ENCODE results near the gene ZNF26.
"Not testable (repeated sequence)": the region's sequence is repeated elsewhere in the genome, so short reads cannot be mapped to it uniquely, and the experiment has no call there.

Gene ZNF26

DNA sequence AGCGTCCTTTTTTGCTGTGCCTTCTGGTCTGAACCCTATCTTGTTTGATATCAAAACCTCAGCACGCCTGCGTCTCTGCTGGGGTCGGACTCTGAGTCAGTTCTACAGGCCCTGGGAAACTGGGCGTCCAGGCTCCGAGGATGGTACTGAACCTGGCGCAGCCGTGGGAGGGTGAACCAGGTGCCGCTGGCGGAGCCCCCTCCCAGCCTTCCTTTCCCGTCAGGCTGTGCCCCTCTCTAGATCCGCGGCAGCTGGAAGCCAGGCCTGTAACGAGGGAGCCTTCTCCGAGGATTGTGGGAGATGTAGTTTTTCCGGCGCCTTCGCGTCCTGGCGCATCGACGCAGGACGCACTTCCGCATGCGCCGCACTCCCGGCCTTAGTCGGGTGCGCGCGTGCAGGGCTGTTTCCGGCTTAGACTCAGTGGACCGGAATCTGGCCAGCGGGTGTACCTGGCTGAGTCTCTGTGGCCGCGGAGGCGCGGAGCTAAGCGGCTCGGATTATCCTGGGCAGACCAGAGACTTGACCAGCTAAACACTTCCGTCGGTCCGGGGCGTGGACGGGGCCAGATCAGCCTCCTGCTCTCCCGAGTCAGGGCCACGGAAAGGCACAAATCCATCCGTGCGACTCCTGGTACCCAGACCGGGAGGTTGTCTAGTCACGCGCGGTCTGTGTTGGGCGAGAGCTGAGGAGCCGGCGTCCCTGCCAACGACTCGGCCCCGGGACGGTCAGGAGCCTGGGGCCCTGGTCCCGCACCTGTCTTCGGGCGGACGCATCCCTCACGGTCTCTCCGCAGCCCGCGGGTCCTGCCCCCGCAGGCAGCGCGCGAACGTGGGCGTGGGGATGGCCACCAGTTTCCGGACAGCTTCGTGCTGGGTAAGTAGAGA, at the start of gene ZNF26:
TSS of gene ZNF26 (plus strand) at position 367 of the 884 bp plus-strand sequence. CDS start at position 841, 474 bp downstream.
- DNase-seq = peak; percentile 41

DNA sequence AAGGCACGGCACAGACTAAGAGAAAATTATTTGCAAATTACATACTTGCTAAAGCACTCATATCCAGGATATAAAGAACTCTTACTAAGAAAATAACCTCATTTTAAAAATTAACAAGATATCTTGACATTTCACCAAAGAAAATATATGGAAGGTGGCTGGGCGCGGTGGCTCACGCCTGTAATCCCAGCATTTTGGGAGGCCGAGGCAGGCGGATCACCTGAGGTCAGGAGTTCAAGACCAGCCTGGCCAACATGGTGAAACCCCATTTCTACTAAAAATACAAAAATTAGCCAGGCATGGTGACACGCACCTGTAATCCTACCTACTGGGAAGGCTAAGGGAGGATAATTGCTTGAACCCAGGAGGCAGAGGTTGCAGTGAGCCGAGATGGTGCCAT, 49.2 kb upstream of the ZNF26 start:
- DNase-seq = not testable (repeated sequence)

DNA sequence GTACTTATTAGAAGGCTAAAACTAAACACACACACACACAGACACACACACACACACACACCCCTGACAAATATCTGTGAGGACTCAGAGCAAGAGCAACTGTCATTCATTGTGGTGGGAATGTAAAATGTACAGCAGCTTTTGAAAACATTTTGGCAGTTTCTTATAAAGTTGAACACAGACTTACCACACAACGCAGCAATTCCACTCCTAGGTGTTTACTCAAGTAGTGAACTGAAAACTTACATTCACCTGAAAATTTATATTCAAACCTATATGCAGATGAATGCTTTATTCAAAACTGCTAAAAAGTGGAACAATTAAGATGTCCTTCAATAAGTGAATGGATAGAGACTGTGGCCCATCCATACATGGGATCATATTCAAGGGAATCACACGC, 48.7 kb upstream of the ZNF26 start:
- DNase-seq = no peak

DNA sequence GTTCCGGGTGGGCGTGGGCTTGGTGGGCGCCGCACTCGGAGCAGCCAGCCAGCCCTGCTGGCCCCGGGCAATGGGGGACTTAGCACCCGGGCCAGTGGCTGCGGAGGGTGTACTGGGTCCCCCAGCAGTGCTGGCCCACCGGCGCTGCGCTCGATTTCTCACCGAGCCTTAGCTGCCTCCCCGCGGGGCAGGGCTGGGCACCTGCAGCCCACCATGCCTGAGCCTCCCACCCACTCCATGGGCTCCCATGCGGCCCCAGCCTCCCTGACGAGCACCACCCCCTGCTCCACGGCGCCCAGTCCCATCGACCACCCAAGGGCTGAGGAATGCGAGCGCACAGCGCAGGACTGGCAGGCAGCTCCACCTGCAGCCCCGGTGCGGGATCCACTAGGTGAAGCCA, 47.4 kb upstream of the ZNF26 start:
- not testable (repeated sequence) for DNase-seq

DNA sequence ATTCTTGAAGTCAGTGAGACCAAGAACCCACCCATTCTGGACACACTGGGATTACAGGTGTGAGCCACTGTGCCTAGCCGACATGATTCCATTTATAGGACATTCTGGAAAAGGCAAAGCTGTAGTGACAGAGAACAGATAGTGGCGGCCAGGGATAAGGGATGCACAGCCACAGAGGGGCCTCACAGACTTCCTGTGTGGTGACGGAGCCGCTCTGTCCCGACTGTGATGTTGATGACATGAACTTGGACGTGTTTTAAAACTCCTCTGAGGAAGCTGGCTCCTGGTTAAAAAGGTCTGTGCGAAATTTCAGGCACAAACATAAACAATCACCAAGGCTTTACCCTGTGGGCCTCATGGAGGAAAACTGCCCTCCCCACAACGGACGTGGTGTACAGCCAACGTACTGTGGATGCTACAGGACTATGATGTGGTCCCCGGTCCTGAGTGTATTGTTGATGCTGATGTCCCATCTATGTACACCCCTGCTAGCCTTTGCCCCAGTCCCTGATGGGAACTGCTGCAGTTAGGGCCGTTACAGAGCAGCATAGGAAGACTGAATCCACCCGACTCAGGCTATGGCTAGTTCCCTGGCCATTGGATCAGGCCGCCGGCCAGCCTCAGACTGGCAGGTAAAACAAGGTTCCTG, 46.0 kb upstream of the ZNF26 start:
- no peak for DNase-seq

DNA sequence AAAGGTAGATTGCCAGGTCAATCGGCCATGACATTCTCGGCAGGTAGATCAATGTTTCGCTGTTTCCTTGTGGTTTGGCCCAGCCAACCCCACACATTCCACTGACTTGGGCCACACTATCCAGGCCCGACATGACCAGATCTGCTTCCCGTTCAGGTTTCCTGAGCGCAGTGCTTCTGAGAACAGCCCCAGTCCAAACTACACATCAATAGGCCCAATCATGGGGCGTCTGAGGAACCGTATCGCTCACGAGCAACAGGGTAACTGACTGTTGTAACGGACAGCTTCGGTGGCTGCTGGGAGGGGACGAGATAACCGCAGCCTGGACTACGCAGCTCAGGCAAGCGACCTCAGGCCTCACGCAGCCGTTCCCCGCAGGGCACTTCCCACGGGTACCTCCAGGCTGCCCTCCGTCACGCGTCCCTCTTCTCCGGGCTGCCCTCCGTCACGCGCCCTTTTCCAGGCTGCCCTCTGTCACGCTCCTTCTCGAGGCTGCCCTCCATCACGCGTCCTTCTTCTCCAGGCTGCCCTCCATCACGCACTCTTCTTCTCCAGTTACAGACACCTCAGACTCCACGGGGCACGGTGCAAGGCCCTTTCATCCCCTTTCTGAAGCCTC, 44.7 kb upstream of the ZNF26 start:
- DNase-seq = no peak

DNA sequence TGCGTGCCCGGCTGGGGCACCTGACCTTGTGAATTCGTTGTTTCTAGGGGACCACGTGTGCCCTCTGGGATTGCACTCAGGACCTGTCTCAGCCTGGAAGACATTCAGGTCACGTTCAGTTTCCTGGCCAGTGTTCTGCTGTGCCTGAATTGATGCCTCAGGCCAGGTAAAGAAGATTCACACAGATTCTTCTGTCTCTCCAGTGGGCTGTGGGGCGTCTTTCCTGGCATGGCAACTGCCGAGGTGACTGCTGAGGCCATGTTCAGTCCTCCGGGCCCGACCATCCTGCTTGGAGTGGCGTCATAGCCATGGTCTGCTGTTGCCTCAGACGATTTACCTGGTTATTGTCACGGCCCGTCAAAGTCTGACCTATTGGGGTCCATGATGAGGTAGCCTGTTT, 43.6 kb upstream of the ZNF26 start:
- DNase-seq = no peak

DNA sequence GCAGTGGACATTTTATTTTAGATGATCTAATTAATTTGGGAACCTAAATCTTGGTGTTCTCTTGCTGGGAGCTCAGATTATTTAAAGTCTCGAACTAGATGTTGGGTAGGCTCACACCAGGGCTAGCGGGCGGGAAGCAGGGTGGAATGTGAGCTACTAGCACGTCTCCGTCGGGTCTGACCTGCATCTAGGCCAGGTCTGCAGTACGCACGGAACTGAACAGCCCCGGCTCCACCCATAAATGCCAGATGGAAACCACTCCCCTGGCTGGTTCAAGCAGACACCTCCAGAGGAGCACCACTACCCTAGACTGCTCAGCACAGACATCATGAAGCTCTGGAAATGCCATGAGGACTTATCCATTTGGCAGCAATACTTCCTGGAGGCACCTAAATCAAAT, 40.4 kb upstream of the ZNF26 start:
- no peak for DNase-seq

DNA sequence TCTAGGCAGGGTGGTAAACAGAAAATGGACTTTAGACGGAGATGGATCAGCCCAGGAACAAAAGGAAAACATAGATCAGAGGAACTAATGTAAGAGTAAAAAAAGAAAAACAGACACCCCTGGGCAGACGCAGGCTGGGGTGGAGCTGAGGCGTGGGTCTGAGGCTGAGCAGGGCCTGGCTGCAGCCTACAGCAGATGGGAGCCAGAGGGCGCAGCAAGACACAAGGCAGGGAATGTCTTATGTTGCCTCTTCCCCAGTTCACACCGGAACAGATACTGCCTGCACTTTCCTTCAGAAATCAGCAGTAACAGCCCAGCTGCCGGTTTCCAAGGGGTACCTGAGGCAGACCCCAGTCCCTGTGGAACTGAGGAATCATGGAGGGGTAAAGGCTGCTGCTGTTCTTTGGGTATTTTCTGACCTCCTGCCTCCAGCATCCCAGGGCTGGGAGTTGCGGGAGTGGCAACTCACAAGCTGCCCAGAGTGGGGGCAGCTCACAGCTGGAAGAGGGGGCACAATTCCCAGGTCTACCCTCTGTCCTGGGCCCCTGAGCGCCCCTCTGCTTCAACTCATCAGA, 39.8 kb upstream of the ZNF26 start:
- DNase-seq = no peak

DNA sequence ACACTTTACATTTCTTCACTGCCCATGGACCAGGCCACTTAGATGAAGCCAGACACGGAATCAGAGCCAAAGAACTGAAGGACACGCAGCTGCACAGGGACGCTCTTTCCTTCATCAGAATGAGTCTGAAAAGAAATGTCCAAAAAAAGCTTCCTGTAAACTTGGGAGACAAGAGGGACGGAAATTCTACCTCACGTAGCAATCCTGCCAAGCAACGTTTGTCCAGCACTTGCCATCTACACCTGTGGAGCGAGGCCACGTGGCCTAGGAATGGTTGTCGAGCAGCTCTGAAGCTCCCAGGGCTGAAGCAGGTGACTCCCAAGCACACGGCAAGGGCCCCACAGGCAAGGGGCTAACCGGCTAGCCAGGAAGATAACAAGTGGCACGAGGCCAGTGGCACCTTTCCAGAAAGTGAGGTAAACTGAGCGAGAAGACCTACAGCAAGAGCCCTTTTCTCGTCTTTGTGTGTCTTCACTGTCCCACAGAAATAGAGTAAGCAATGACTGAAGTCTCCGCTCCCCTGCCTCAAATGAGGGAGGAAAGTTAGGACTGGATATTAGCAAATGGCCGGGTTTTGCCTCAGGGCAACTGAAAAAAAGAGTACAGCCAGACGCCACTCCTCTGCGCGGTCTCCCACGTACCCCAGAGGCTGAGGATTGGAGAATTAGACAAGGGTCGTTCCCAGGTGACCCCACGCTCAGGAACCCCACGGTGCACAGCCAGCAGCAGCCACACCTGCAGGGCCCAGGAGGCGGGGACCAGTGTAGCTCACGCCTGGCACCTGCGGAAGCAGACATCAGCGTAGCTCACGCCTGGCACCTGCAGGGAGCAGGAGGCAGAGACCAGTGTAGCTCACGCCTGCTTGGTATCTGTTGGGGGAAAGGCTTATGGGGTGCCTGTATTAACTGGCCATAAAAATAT, 37.8 kb upstream of the ZNF26 start:
- no peak for DNase-seq

DNA sequence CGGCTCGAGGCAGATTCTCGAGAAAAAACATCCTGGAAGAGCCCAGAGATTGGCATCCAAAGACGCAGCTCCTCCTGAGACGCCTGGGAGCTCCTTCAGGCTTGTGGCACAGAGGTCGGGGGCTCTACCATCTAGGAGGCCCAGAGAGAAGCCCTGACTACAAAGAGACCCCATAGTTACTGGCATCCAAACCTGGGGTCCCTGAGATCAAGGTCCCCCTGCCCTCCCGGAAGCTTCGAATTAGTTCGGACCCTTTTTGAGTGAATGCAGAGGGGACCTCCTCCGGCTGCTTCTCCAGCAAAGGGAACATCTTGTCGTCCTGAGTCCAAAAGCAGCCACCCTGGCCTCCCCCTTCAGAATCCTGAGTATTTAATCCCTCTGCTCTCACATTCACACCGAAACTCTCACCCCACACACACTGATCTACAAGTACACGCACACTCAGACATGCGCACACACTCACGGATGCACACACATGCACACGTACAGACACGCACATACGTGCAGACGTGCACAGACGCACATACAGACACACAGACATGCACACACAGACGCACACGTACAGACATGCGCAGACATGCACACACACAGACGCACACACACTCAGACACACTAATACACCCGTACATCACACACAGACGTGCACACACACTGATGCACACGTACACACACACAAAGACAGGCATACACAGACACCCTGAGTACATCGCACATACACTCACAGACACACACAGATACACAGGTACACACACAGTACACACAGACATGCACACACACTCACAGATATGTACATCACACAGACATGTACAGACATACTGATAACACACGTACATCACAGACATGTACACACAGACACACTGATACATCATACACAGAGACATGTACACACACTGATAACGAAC, 36.0 kb upstream of the ZNF26 start:
- no peak for DNase-seq

DNA sequence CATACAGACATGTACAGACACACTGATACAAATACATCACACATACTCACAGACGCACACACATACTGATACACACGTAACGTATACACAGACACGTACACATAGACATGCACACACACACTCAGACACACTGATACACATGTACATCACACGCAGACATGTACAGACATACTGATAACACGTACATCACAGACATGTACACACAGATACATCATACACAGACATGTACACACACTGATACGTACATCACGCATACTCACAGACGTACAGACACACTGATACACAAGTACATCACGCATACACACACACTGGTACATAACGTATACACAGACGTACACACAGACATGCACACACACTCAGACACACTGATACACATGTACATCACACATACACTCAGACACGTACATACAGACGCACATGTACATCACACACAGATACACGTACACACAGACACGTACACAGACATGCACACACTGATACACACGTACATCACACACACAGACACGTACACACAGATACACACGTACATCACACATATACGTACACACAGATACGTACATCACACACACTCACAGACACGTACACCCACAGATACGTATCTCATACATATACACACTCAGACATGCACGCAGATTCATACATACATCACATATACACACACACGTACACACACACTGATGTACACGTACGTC, 35.2 kb upstream of the ZNF26 start:
- no peak for DNase-seq

GRCh38 chr12:132951649-132952048, 34.5 kb upstream of the ZNF26 start:
- DNase-seq = no peak

DNA sequence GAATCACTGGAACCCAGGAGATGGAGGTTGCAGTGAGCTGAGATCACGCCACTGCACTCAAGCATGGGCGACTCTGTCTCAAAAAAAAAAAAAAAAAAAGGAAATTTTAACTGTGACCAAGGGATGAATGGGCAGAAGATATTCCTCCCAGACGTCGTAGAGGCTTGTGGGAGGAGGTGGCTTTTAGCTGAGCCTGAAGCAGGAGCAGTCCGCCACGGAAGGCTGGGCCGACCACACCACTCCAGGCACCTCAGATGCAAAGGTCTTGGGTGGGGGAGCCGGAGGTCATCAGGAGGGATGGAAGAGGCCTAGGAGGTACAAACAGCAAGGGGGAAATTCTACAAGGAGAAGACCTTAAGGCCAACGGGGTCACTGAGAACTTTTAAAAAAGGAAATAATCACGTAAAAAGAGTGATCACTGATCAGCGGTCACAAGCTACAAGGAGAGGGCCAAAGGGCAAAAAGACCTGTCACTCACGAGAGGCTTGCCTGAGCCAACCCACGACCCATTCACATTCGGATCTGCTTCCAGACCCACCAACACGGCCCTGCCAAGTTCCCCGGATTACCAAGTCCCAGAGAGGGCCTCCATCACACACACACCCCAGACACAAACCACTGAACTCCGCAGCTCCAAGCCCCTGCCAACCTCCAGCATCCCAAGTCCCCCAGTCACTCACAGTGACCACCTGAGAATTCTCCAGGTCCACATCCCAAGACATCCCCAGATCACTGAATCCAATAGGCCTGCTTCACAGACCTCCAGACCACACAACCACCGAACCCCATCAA, 33.6 kb upstream of the ZNF26 start:
- no peak for DNase-seq

DNA sequence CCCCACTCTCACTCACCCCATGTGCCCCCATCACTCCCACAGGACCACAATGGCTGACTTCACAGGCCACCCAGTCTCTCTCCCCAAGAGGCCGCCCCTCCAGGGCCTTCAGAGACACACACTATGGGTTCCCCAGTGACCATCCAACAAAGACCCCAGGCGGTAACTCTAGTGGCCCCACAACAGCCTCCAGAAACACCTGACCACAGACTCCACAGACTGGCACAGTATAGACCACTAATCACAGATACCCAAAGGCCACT, 33.1 kb upstream of the ZNF26 start:
- no peak for DNase-seq

DNA sequence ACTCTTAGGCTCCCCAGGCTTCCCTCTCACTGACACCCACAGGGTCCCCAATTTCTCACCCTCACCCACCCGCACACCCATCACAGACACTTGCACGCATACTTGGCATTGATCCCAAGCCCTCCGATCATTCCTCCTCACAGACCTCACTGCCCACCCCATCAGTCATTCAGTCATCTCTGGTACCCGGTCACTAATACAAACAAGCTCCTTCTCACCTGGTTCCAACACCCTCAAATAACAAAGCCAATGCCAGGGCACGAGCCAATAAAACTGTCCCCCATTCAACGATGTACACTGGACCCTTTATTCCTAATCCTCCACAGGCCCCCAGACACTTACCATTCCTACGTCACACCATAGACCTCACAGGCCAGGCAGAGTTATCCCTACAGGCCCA, 32.4 kb upstream of the ZNF26 start:
- no peak for DNase-seq

DNA sequence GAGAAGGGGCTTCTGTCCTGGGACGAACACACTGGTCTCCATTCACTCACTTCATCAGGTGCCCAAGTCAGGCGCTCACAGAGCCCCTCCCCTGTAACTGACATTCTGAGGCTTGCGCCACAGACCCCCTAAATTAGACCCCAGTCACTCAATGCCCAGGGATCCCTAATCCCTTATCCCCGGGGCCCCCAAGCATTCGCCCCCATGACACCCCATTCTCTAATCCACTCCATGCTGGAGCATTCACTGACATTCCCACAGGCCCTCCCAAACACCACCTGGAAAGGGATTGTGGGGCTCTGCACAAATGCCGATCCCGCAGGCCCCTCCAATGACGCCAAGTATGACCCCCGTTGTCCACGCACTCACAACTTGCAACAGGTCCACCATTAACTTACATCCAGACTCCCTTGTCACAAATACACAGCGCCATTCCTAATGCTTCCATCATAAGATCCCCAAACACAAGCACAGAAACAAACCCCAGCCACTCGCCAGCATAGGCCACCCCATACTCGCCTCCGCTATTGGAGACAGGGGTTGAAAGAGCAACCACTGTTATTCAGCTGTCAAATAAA, 31.6 kb upstream of the ZNF26 start:
- no peak for DNase-seq

DNA sequence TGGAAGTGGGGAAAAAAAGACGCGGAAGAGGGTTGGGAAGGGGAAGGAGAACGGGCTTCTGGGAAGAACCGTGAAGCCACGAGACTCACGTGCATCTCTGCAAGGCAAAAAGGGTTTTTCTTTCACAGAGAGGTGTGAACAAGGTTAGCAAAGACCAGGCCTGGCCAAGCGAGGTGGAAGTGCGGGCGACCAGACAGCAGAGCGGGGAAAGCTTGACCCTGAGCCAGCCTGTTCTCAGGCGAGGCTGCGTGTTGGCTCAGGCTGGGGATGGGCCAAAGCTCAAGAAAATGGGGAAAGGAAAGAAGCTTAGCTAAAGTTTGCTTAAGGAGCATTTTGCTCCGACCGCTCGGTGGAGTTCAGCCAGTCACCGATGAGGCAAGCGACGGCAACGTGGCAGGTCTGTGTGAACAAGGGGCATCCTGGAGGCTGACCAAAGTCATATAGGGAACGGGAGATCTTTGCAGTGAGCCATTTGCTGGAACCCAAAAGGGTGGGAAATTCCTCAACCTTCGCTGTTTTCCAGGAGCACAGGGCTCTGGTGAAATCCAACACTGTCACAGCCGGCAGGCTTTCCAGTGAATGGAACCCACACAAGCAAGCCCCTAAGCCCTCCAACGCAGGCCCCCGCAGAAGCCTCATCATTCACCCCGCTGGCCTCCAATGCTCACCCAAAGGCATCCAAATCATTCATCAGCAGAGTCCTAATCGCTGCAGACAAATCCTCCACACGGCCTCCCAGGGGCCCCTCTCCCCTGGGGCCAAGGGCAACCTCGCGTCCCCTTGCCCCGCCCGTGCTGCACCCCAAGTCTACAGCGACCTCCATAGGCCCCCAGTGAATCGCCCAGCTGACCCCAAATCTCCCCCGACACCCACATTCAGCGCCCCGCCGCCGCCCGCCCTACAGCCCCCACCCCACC, 30.8 kb upstream of the ZNF26 start:
- DNase-seq = no peak

All from GOT3 (cell line).